NCI-H187 (cell line): Measurements from ENCODE around the gene TGFBR3.

Experiments used
- DNase-seq, 2 experiments: peaks; one replicate each; lab custom pipeline; 2025; lab: John Stamatoyannopoulos, UW

The TGFBR3 gene

GRCh38 chr1:91826248-91826647 is 59.7 kb downstream of the TGFBR3 start:
- no peak for DNase-seq

- DNase-seq = no peak
These were observed 64.7 kb downstream of the TGFBR3 start for GRCh38 chr1:91821126-91821868.

GRCh38 chr1:91819038-91819788 is 66.7 kb downstream of the TGFBR3 start:
- no peak for DNase-seq

- DNase-seq = no peak
These were observed 67.3 kb downstream of the TGFBR3 start for GRCh38 chr1:91818713-91818975.

- DNase-seq = no peak
These were observed 68.6 kb downstream of the TGFBR3 start for GRCh38 chr1:91817211-91817905.

- DNase-seq = no peak
These were observed 69.9 kb downstream of the TGFBR3 start for GRCh38 chr1:91816031-91816430.

- no peak for DNase-seq
These were observed 71.5 kb downstream of the TGFBR3 start for GRCh38 chr1:91814448-91814847.

GRCh38 chr1:91813813-91814212 is 72.1 kb downstream of the TGFBR3 start:
- no peak for DNase-seq

GRCh38 chr1:91811363-91812025 is 74.5 kb downstream of the TGFBR3 start:
- no peak for DNase-seq

- no peak for DNase-seq
These were observed 76.6 kb downstream of the TGFBR3 start for GRCh38 chr1:91809317-91809716.

- no peak for DNase-seq
These were observed 77.9 kb downstream of the TGFBR3 start for GRCh38 chr1:91807921-91808620.

GRCh38 chr1:91806769-91807700 is 78.9 kb downstream of the TGFBR3 start:
- DNase-seq = no peak

- DNase-seq = no peak
These were observed 79.7 kb downstream of the TGFBR3 start for GRCh38 chr1:91806181-91806768.

GRCh38 chr1:91805311-91805801 is 80.6 kb downstream of the TGFBR3 start:
- DNase-seq = no peak

GRCh38 chr1:91804546-91805023 is 81.4 kb downstream of the TGFBR3 start:
- no peak for DNase-seq

GRCh38 chr1:91803847-91804545 is 82.0 kb downstream of the TGFBR3 start:
- DNase-seq = no peak

GRCh38 chr1:91803123-91803522 is 82.8 kb downstream of the TGFBR3 start:
- DNase-seq = no peak

GRCh38 chr1:91801496-91802115 is 84.3 kb downstream of the TGFBR3 start:
- DNase-seq = no peak

GRCh38 chr1:91799863-91800262 is 86.1 kb downstream of the TGFBR3 start:
- DNase-seq = no peak
